Left colon (tissue), 2 donors: ENCODE measurements around the gene NDE1. TPM values are rescaled to one million over a fixed set of nuclear protein-coding genes. Genes with fewer than 3 reads are reported as not detected.

ENCODE experiments used
- ATAC-seq: fragments of 200-7000 bp; cut with Tn5 transposase; one replicate; pipeline ENCODE4 v1.9.1; 2020; ENCODE audit warnings: mild to moderate bottlenecking, moderate library complexity
- DNase-seq, 2 donors: peaks; one replicate each; pipeline ENCODE4 v3.0.0-alpha.2; 2020
- intact Hi-C, 2 donors: fragments of 100-400 bp; cut with DNase I in 1 of 2; cut with micrococcal nuclease in 1 of 2; formaldehyde crosslinking; loops; one replicate each; pipeline versions ENCODE4 v1.11.2 to v1.14.0; 2022; cut with DNase I, micrococcal nuclease
- total RNA-seq, 2 donors: library from RNA; stranded (reverse); fragmentation: NEBNext Ultra II Directional; extraction: Animal tissue kit (Norgen Biotek cat#: 25700); gene quantifications; one replicate each; pipeline ENCODE4 v1.2.1, GENCODE V29; 2021
- donor health status: DM: no; HTN: no; CAD: no.
- donor health status: DM: yes; HTN: yes; CAD: no.

The NDE1 gene
- total RNA-seq, 2 donors from 2014 or later: 24.8 to 30.9 TPM

GRCh38 chr16:15772579-15773293, 122.7 kb downstream of the NDE1 start:
- intact Hi-C loops: no loop called here
- ATAC-seq (no peak), DNase-seq (no peak)

GRCh38 chr16:15773968-15774367, 123.9 kb downstream of the NDE1 start:
- intact Hi-C loops: no loop called here
- DNase-seq (no peak), ATAC-seq (no peak)

- intact Hi-C loops: no loop called here
- no peak for ATAC-seq
- DNase-seq: no peak
Measured at GRCh38 chr16:15775209-15775608, 125.2 kb downstream of the NDE1 start.

- intact Hi-C loops: no loop called here
- ATAC-seq: no peak
- DNase-seq: no peak
Measured at GRCh38 chr16:15775663-15776304, 125.7 kb downstream of the NDE1 start.

Other genes starting within 250 kb of the NDE1 start
- gene BMERB1, start 215.7 kb upstream of the NDE1 start, total RNA-seq: 10 to 100 TPM in 1 of 2 donors, 1 to 10 TPM in 1; 5.3 to 10.3 TPM
- 10 to 100 TPM; 54.5 to 85.9 TPM for gene MARF1, start 7.1 kb upstream of the NDE1 start, total RNA-seq
- 100 to 1,000 TPM in 1 of 2 donors, 10 to 100 TPM in 1; 39.1 to 579 TPM for gene MYH11, start 206.8 kb downstream of the NDE1 start, total RNA-seq
- gene CEP20, start 238.4 kb downstream of the NDE1 start, total RNA-seq: 10 to 100 TPM; 18.9 to 22.6 TPM